ENCODE data around the gene HAO2.
"Not testable (repeated sequence)": the region's sequence is repeated elsewhere in the genome, so short reads cannot be mapped to it uniquely, and the experiment has no call there.

Gene HAO2

GRCh38 chr1:119371815-119372214 is 3.2 kb downstream of the HAO2 start:
- TF ChIP-seq CTCF (IDR thresholded peaks at IDR 0.05; ENCODE audit: extremely low read depth, missing control alignments), result no peak
- DNase-seq (ENCODE audit: low spot score), result no peak

- peak; percentile 12 for TF ChIP-seq CTCF (IDR thresholded peaks at IDR 0.05; ENCODE audit: extremely low read depth, missing control alignments)
- DNase-seq (ENCODE audit: low spot score), result peak; percentile 38
Observed at GRCh38 chr1:119372503-119373086, 4.0 kb downstream of the HAO2 start.

- DNase-seq (ENCODE audit: low spot score), result no peak
Observed at GRCh38 chr1:119373465-119373864, 4.9 kb downstream of the HAO2 start.

GRCh38 chr1:119374208-119374874 is 5.8 kb downstream of the HAO2 start:
- TF ChIP-seq CTCF (IDR thresholded peaks at IDR 0.05; ENCODE audit: extremely low read depth, missing control alignments), result no peak
- no peak for DNase-seq (ENCODE audit: low spot score)

More at GRCh38 chr1:119373465-119373864, 4.9 kb downstream of the HAO2 start:
- TF ChIP-seq CTCF (IDR thresholded peaks at IDR 0.05; ENCODE audit: extremely low read depth, missing control alignments), result no peak

GRCh38 chr1:119375366-119375765 is 6.8 kb downstream of the HAO2 start:
- TF ChIP-seq CTCF (IDR thresholded peaks at IDR 0.05; ENCODE audit: extremely low read depth, missing control alignments), result no peak
- no peak for DNase-seq (ENCODE audit: low spot score)

- no peak for DNase-seq (ENCODE audit: low spot score)
- no peak for TF ChIP-seq CTCF (IDR thresholded peaks at IDR 0.05; ENCODE audit: extremely low read depth, missing control alignments)
Observed at GRCh38 chr1:119376594-119376993, 8.0 kb downstream of the HAO2 start.

- DNase-seq (ENCODE audit: low spot score), result not testable (repeated sequence)
Observed at GRCh38 chr1:119377594-119377993, 9.0 kb downstream of the HAO2 start.

GRCh38 chr1:119379117-119379516 is 10.5 kb downstream of the HAO2 start:
- no peak for TF ChIP-seq CTCF (IDR thresholded peaks at IDR 0.05; ENCODE audit: extremely low read depth, missing control alignments)
- DNase-seq (ENCODE audit: low spot score), result no peak
